NCI-H774 (cell line): ENCODE results near the gene KAT2A.
"Not testable (repeated sequence)": the region's sequence is repeated elsewhere in the genome, so short reads cannot be mapped to it uniquely, and the experiment has no call there.

Experiments used
- DNase-seq: peaks from one replicate; lab custom pipeline; 2025; lab: John Stamatoyannopoulos, UW

Gene KAT2A

DNA sequence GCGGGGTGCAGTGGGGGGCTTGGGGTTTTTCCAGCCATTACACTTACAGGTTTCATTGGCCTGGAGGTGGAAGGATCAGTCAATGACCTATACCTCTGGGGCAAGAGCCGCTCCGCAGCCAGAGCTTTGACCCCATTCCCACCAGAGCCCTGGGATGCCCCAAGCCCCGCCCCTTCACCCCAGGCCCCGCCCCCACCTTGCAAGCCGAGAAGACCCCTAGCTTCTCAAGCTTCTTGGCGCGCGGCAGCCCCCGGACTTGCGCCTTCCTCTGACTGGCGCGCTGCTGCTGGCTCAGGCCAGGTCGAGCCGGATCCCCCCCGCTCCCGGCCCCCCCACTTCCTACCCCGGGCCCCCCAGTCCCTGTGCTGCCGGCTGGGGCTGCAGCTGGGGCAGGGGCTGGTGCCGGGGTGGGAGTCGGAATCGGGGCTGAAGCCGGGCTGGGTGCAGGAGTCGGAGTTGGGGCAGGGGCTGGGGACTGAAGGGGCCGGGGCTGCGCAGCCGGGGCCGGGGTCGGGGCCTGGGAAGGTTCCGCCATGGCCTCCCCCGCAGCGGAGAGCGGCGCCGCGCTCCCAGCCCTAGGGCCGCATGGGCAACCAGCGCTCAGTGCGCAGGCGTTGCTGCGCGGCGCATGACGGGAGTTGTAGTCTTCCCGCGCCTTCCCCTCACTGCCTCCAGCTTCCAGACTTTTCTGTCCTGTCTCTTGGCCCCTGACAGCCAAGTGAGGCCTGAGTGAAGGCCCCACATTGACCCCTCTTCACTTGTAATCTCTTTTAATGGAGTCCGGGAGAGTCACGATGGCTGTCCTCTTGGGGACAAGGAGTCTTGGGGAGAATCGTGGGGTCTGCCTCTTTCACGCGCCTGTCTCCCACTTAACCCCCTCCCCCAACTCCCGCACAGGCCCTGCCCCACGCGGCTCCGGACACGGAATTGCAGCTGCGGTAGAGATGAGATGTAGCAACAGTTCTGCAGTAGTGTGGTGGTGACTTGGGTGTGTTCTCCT, at the start of gene KAT2A:
Gene KAT2A (minus strand): TSS at position 598 of the 1,000 bp plus-strand sequence. CDS start 63 bp downstream, at position 535.
- DNase-seq: peak; percentile 89

DNA sequence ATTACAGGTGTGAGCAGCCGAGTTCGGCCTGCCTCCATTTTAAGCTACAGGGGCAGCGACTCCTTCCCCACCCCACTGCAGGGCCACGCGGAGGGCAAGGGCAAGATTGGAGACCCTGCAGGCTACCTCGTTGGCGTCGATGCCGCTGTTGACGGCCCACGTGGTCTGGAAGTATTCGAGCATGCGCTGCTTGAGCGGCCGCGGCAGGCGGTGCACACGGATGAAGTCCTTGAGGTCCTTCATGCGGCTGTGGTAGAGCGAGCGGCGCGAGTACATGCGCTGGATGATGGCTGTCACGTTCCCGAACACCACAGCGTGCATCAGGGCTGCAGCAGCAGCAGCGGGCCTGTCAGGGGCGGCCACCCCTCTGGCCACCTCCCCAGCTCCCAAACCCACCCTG, 48.2 kb upstream of the KAT2A start:
- DNase-seq: no peak

DNA sequence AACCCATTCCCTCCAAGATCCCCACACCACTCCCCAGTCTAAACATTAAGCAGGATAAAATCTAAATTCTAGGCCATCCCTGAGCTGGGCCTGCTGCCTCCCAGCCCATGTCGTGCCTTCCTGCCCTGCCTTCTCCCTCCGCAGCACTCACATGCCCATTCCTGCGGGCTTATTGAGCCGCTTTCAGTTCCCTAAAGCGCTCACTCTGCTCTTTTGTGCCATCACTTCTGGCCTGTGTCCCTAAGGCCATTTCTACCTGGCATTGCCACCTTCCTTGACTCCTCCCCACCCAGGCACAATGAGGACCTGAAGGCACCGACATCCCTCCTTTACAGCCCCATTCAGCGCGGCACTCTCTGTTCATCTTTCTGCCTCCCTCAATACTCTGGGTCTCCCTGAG, 46.6 kb upstream of the KAT2A start:
- no peak for DNase-seq

DNA sequence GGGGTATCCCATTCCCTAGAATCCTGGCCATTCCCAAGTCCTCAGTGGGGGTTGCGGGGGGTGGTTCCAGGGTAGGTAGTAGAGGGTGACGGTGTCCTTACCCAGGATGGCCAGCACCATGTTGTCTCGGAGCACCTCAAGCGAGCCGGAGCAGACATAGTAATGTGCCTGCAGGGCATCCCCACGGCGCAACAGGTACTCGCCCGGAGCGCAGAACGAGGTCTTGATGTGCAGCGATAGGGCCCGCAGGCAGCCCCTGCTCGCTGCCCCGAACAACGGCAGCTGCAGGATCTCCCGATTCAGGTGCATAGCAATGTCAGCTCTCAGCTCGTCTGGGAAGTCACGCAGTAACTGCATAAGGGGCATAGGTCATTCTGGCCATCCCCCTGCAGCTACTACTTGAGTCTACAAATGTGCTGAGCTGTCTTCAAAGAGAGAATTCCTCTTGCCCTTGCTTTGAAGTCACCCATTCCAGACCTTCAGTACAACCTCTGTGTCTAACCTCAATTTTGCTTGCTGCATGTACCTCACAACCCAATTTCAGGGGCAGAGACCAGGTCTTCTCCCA, 45.1 kb upstream of the KAT2A start:
- DNase-seq: no peak

DNA sequence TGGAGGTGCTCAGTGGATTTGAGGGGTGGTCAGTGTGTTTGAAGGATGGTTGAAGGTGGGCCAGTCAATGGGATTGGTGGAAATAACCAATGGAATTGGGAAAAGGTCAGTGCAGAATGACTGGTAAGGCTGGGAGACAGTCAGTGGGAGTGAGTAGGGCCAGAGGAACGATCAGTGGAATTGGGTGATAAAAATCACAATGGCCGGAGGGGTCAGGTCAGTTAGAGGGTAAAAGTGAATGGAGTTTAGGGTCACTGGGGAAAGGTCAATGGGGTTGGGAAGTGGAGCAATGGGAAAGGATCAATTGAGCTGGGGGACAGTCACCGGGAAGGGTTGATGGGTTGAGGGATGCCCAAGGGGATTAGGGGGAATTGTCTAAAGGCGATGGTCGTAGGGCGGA, 44.6 kb upstream of the KAT2A start:
- no peak for DNase-seq

DNA sequence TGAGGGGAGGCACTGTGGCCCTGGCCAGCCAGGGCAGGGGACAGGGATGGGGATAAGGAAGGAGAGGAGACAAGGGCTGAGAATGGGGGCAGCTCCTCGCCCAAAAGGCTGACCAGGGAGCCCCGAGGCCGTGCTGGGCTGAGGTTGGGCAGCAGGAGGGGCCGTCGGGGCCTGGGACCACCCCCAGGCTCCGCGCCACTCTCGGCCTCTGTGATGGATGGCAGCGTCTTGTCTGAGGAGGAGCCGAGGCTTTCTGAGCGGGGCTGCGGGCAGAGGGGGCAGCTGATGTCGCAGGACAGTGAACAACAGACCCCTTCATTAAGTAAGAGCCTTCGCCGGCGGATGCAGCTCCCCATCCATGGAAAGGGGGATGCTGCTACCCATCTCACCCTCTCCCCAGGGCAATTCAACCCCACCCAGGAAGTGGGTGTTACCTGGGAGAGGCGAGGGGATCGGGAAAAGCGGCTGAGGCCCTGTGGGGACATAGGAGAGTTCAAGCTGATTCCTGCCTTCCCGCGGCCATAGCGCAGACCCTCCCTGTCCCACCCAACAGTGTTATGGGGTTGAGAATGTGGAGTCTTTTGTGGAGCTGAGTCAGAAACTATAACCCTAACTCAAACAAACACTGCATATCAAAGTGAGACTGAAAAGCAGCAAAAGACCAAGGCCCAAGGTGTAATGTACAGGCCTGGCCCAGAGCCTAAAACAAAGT, 42.7 kb upstream of the KAT2A start:
- no peak for DNase-seq

DNA sequence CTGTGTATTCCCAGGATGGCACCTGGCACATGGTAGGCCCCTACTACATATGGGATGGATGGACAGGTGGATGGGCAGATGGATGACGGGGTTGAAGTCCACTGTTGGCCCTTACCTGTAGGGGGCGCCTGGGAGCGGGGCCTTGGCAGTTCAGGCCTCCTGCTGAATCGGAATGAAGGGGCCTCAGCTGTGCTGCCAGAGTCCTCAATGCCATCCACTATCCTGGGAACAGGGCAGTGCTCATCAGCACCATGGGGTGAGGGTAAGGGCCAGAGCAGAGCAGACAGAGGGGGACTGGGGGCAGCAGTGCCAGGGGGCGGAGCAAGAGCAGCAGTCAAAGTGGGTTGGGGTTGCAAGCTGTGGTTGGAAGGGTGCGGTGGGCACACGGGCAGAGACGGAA, 41.9 kb upstream of the KAT2A start:
- DNase-seq: no peak

DNA sequence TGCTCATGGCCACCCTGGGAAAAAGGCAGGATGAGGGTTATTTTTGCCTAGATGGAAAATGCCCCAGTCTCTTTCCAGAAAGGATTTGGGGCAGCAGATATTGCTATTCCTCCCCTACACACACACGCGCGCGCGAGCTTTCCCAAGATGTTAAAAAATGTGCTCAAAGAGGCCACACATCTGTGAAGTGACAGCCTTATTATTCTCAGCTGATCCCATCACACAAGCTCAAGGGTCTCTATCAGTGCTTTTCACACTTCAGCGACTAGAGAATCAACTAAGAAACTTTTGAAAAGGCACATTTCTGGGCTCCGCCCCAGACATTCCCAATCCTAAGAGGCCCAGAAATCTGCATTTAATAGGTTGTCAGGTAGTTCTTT, 39.4 kb upstream of the KAT2A start:
- DNase-seq: no peak

DNA sequence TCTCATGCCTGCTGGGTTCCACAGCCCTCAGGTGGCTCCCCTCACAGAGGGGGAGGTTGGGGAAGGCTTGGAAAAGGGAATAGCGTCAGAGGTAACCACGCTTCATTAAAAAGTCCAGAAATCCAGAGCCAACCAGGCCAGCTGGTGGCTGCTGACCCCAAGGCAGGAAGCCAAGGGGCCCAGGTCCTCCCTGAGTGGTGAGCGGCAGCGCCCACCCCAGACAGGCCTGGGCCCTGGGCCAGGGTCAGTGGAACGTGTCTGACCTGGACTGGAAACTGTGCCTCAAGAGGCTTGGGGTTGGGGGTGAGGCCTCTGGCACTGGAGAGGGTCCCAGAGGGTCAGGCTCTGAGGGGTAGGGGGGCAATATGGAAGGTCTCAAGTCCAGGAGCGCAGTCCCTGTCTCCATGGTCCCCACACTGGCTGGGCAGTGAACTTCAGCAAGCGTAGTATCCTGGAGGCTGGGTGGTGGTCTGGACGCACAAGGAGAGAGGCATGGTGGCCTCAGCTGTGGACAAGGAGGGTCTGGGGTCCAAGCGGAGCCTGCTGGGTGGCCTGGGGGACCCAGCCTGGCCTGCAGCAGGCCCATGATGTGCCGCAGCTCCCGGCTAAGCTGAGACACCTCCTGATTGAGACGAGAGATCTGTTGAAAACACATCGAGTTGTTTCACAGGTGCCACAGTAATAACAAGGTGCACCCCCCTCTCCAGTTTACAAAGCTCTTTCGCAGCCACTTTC, 38.8 kb upstream of the KAT2A start:
- no peak for DNase-seq

DNA sequence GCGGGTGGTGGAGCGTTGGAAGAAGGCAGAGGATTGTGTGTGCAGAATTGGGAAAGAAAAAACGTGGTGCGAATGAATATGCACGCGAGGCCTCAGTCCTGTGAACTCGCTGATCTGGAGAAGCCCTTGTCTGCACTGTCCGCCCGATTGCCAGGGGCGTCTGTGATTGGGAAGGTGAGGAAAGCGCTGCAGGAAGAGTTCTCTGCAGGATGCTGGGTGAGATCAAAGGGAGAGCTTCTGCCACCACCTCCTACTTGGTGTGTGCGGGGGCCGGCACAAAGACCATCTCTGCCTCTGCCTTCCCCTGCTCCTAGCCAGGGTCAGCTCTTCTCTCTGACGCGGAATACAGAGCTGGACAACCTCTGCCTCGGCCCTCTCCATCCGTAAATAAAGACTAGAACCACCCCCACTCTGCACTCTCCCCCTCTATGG, 34.5 kb upstream of the KAT2A start:
- DNase-seq: no peak

DNA sequence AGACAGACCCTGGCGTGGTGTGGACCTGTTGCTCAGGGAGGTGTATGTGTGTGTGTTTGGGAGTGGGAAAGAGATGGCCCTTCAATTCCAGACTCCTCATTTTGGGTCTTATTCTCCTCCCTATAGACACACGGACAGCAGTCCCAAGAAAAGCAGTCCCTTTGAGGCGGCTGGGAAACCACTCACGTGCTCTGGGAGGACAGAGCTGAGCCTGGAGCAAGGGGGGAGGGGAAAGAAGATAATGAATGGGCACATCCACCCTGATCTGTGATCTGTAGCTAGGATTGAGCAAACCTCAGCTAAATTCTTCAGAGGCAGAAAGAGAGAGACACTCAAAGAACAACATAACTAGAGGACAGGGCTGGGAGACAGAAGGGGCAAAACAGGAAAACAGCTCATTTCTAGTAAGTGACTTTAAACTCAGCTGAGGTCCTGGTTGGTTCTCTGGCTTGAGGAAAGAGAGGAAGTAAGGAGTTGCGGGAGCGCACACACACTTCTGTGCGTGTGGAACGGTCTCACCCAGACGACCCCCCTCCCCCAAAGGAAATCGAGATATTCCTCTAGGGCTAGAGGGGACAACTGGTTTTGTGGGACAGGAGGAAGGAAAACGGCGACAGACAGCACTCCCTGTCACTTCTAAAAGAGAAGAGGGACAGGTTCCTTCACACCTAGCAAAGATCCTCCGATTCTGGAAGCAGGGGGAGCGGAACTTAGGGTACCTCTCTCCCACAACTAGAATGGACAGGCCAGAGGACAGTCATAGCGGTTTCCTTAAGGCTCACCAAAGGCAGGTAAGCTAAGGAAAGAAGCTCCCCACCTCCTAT, 33.0 kb upstream of the KAT2A start:
- DNase-seq: no peak

DNA sequence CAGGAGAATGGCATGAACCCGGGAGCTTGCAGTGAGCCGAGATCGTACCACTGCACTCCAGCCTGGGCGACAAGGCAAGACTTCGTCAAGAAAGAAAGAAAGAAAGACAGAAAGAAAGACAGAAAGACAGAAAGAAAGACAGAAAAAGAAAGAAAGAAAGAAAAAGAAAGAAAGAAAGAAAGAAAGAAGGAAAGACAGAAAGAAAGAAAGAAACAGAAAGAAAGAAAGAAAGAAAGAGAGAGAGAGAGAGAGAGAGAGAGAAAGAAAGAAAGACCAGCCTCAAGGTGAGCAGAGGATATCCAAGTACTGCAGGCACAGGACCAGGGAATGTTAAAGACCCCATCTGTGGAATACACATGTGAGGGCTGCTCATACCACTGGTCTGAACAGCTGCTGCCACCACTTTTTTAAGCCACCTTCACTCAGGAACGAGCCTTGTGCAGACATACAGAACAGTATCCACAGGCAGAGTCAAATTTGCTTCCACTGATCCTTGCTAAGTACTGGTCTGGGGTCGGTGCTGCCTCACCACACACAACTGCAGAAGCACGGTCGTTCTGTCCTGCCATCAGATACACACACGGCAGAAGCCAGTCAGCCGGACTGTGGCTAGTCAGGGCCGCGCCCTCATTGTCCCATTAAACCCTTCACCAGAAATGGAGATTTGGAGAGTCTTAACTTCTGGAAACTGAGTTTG, 25.9 kb upstream of the KAT2A start:
- DNase-seq: no peak

DNA sequence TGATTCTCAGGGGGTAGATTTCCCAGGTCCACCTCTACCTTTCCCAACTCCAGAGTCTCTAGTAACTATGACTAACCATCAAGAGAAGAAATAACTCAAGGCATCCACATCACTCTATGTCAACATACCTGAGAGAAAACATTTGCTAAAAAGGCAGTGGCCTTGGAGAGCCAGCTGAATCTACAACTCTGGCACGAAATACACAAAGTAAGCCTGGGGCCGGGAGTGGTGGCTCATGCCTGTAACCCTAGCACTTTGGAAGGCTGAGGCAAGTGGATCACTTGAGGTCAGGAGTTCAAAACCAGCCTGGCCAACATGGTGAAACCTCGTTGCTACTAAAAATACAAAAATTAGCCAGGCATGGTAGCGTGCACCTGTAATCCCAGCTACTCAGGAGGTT, 22.0 kb upstream of the KAT2A start:
- not testable (repeated sequence) for DNase-seq

DNA sequence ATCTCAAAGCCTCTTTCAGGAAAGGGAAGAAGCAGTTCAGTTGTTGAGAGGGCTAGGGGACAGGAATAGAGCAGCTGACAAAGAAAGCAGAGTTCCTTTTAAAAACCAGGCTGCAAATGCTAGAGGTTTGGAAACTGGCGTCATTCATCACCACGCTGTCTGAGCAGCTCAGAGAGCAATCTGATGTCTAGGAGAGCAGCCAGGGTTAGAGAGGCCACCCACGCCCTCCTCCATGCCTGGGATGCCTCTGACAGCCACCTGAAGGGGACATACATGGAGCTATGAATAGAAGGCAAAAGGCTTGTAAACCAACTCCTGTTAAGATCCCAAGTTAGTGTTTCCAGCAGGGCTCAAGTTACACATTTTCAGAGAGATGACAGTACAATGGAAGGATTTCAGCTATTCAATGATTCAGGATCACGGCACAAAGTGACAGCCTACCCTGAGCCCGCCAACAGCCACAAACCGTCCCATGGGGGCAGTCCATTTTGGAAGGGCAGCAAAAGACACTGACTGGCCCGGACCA, 21.3 kb upstream of the KAT2A start:
- no peak for DNase-seq

DNA sequence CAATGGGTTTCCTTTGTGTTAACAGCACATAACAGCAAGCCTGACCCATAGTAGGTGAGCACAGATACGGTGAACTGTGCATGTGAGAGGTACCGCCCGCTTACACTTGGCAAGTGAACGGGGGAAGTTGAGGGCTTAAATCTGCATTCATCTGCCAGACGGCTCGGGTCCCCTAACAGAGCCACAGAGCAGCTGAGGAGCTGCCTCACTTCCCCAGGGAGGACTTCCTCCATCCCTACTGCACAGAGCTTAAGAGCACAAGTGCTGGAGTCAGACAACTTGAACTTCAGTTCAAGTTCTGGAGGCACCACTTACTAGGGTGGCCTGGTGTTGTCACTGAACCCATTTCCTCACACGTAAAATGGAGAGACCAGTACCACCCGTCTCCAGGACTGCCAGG, 20.2 kb upstream of the KAT2A start:
- no peak for DNase-seq

DNA sequence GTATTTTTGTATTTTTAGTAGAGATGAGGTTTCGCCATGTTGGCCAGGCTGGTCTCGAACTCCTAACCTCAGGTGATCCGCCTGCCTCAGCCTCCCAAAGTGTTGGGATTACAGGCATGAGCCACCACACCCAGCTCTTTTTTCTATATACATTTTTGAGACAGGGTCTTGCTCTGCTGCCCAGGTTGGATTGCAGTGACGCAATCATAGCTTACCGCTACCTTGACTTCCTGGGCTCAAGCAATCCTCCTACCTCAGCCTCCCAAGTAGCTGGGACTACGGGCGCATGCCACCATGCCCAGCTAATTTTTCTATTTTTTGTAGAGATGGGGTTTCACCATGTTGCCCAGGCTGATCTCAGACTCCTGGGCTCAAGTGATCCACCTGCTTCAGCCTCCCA, 19.5 kb upstream of the KAT2A start:
- DNase-seq: not testable (repeated sequence)

DNA sequence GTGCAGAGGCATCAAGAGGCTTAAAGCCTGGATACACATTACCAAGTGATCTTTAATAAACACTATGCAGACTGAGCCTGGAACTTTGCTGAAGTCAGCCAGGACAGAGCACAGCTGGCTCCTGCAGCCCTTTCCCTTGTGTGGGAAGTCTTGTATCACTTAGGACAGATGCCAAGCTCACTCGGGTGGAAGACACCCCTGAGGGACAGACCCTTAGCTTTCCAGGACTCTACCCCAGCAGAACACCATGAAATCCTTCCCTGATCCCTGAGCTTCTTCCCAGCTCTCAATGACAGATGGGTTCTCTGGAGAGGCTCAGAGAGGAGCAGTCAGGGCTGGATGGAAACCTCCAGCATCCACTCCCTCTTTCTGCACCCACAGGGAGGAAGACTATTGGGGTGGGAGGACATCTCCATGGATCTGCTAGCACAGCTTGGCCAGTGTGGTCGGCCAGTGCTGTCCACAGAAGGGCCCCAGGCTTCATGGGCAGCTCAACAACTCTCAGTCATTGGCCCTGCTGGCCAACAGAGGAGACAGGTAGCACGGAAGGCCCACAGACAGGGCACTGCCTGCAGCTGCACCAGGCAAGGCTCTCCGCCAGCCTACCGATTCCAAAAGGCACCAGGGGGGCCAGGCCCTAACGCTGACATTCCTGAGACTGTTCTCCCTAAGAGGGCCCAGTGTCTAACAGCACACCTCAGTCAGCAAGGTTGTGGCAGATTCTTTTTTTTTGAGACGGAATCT, 17.8 kb upstream of the KAT2A start:
- no peak for DNase-seq

DNA sequence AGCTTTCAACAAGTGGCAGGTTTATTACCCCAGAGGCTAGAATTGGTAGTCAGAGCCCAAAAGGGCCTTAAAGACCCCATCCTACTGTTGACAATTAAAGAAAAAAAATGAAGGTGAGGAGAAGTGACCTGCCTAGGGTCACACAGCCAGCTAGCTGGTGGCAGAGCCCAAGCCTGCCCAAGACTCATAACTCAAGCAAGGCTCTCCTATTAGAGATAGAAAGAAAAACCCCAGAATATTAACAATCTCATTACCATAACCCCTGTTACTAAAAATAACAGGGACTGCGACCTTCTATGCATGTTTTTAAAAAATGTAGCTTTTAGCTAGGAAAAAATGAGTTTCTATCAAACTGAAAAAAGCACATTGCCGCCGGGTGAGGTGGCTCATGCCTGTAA, 15.5 kb upstream of the KAT2A start:
- DNase-seq: no peak
